SK-N-MC (cell line): ENCODE measurements around the gene CES5A.
"Not testable (repeated sequence)": the region's sequence is repeated elsewhere in the genome, so short reads cannot be mapped to it uniquely, and the experiment has no call there.

Experiments used
- DNase-seq: peaks from one replicate; pipeline ENCODE4 v3.0.0-alpha.2; 2011; ENCODE audit warnings: low read depth, low spot score
- H3K27ac ChIP-seq: fragments of 200-600 bp; sonication (generic); 2 replicates; pipeline ENCODE4 v1.5.1; 2016; ENCODE audit warnings: mixed run types
- H3K36me3 ChIP-seq: fragments of 200-600 bp; sonication (generic); 2 replicates; pipeline ENCODE4 v1.6.1; 2017; ENCODE audit warnings: antibody characterized with exemption, low read length, mixed read lengths; ENCODE audit not compliant: insufficient read depth
- H3K4me3 ChIP-seq: fragments of 200-600 bp; sonication (generic); 2 replicates; pipeline ENCODE4 v1.5.1; 2016
- H3K9ac ChIP-seq: fragments of 200-600 bp; sonication (generic); 2 replicates; pipeline ENCODE4 v1.8.0; 2017; ENCODE audit warnings: mixed run types, mixed read lengths; ENCODE audit not compliant: insufficient read length
- H3K9me3 ChIP-seq: fragments of 200-600 bp; sonication (generic); 2 replicates; pipeline ENCODE4 v1.6.1; 2017; ENCODE audit warnings: low read depth, mild to moderate bottlenecking, antibody characterized with exemption, low read length, moderate library complexity, mixed read lengths
- EZH2 ChIP-seq: fragments of 200-600 bp; sonication (generic); IDR thresholded peaks from one replicate; pipeline ENCODE4 v1.6.1; 2017; ENCODE audit warnings: antibody characterized with exemption
- FOXP2 ChIP-seq: optimal IDR thresholded peaks from 2 replicates; pipeline ENCODE3; 2011; ENCODE audit warnings: mild to moderate bottlenecking, moderate library complexity; ENCODE audit not compliant: insufficient read depth; ENCODE audit errors: extremely low read length, control extremely low read depth
- POLR2AphosphoS5 ChIP-seq: IDR thresholded peaks from 2 replicates; pipeline ENCODE4 v1.6.1; 2012; ENCODE audit warnings: mild to moderate bottlenecking, low read depth, low read length, borderline replicate concordance

The CES5A gene

GRCh38 chr16:55875273-55875672 is at the start of gene CES5A:
Gene CES5A, minus strand, starts transcription at chr16:55875373. Its CDS starts 152 bp downstream, at chr16:55875221.
- Histone ChIP-seq H3K9ac (no peak within 1 kb of the TSS), H3K9me3 (no peaks in the 10 kb centered on the region), H3K36me3 (no peaks in the 10 kb centered on the region), H3K4me3 (no peak within 1 kb of the TSS), H3K27ac (no peak within 1 kb of the TSS)
- TF ChIP-seq POLR2AphosphoS5 (no peak), FOXP2 (no peak), EZH2 (no peak)
- no peak for DNase-seq

- Histone ChIP-seq H3K36me3 (no peaks in the 10 kb centered on the region), H3K4me3 (no peak overlapping the region), H3K9ac (no peak overlapping the region), H3K27ac (no peak overlapping the region), H3K9me3 (no peaks in the 10 kb centered on the region)
- no peak for TF ChIP-seq POLR2AphosphoS5
- TF ChIP-seq FOXP2: no peak
- no peak for TF ChIP-seq EZH2
- DNase-seq: no peak
Observed at GRCh38 chr16:55922662-55923061, 47.5 kb upstream of the CES5A start.

- no peaks in the 10 kb centered on the region for H3K36me3 ChIP-seq
Observed at GRCh38 chr16:55917373-55918160, 42.4 kb upstream of the CES5A start.

GRCh38 chr16:55915096-55915827 is 40.1 kb upstream of the CES5A start:
- no peaks in the 10 kb centered on the region for H3K36me3 ChIP-seq
- no peak for DNase-seq
- H3K27ac ChIP-seq: no peak overlapping the region
- H3K9ac ChIP-seq: no peak overlapping the region
- no peak overlapping the region for H3K4me3 ChIP-seq
- TF ChIP-seq EZH2 (no peak), POLR2AphosphoS5 (no peak), FOXP2 (no peak)
- H3K9me3 ChIP-seq: no peaks in the 10 kb centered on the region

More at GRCh38 chr16:55917373-55918160, 42.4 kb upstream of the CES5A start:
- H3K4me3 ChIP-seq: no peak overlapping the region
- no peak overlapping the region for H3K27ac ChIP-seq
- no peak overlapping the region for H3K9ac ChIP-seq
- no peaks in the 10 kb centered on the region for H3K9me3 ChIP-seq
- TF ChIP-seq FOXP2 (no peak), POLR2AphosphoS5 (no peak), EZH2 (no peak)
- DNase-seq: no peak

- Histone ChIP-seq H3K9me3 (no peaks in the 10 kb centered on the region), H3K36me3 (no peaks in the 10 kb centered on the region), H3K4me3 (no peak overlapping the region), H3K27ac (no peak overlapping the region), H3K9ac (no peak overlapping the region)
- TF ChIP-seq POLR2AphosphoS5 (no peak), EZH2 (no peak), FOXP2 (no peak)
- no peak for DNase-seq
Observed at GRCh38 chr16:55914383-55914782, 39.2 kb upstream of the CES5A start.

GRCh38 chr16:55913716-55914115 is 38.5 kb upstream of the CES5A start:
- no peak for DNase-seq
- no peak overlapping the region for H3K9ac ChIP-seq
- no peak overlapping the region for H3K4me3 ChIP-seq
- H3K9me3 ChIP-seq: no peaks in the 10 kb centered on the region
- H3K27ac ChIP-seq: no peak overlapping the region
- TF ChIP-seq EZH2 (no peak), POLR2AphosphoS5 (no peak), FOXP2 (no peak)
- H3K36me3 ChIP-seq: no peaks in the 10 kb centered on the region

GRCh38 chr16:55913121-55913520 is 37.9 kb upstream of the CES5A start:
- not testable (repeated sequence) for H3K27ac ChIP-seq, H3K9me3 ChIP-seq, DNase-seq, H3K4me3 ChIP-seq, H3K36me3 ChIP-seq, H3K9ac ChIP-seq

GRCh38 chr16:55912022-55912421 is 36.8 kb upstream of the CES5A start:
- Histone ChIP-seq H3K4me3 (no peak overlapping the region), H3K9me3 (no peaks in the 10 kb centered on the region), H3K27ac (no peak overlapping the region), H3K36me3 (no peaks in the 10 kb centered on the region), H3K9ac (no peak overlapping the region)
- TF ChIP-seq FOXP2: no peak
- DNase-seq: no peak

- H3K4me3 ChIP-seq: no peak overlapping the region
- TF ChIP-seq POLR2AphosphoS5 (no peak), EZH2 (no peak), FOXP2 (no peak)
- H3K36me3 ChIP-seq: no peaks in the 10 kb centered on the region
Observed at GRCh38 chr16:55911616-55912015, 36.4 kb upstream of the CES5A start.

More at GRCh38 chr16:55911616-55912015, 36.4 kb upstream of the CES5A start:
- DNase-seq: no peak
- H3K9ac ChIP-seq: no peak overlapping the region
- H3K27ac ChIP-seq: no peak overlapping the region
- no peaks in the 10 kb centered on the region for H3K9me3 ChIP-seq
